Type B pancreatic cell (in vitro differentiated cells): Measurements from ENCODE around the gene CTSH. TPM values are rescaled to one million over a fixed set of nuclear protein-coding genes. Genes with fewer than 3 reads are reported as not detected.

Experiments used
- DNase-seq: peaks from one replicate; pipeline ENCODE4 v3.0.0; 2021; ENCODE audit warnings: mixed read lengths; ENCODE audit not compliant: unreplicated experiment; ENCODE audit errors: extremely low spot score
- H3K27ac Mint-ChIP-seq: 2 replicates; pipeline ENCODE4 v1.8.0; 2021; ENCODE audit warnings: mild to moderate bottlenecking, mixed read lengths
- H3K27me3 Mint-ChIP-seq: 2 replicates; pipeline ENCODE4 v1.8.0; 2021; ENCODE audit warnings: mixed read lengths
- H3K36me3 Mint-ChIP-seq: 2 replicates; pipeline ENCODE4 v1.8.0; 2021; ENCODE audit warnings: mixed read lengths
- H3K4me1 Mint-ChIP-seq: one replicate; pipeline ENCODE4 v1.8.0; 2021; ENCODE audit warnings: mixed read lengths; ENCODE audit not compliant: unreplicated experiment
- H3K4me3 Mint-ChIP-seq: 2 replicates; pipeline ENCODE4 v1.8.0; 2021; ENCODE audit warnings: mild to moderate bottlenecking, mixed read lengths
- H3K9me3 Mint-ChIP-seq: 2 replicates; pipeline ENCODE4 v1.8.0; 2021; ENCODE audit warnings: mixed read lengths
- total RNA-seq: library from RNA; stranded (reverse); gene quantifications from 2 replicates; pipeline ENCODE4 v1.2.1, GENCODE V29; 2021; ENCODE audit warnings: low replicate concordance
- TF ChIP-seq, protein P1 (sequence below): fragments of 200-600 bp; sonication (generic); conservative IDR thresholded peaks from 2 replicates; pipeline ENCODE4 v1.5.0; 2021; ENCODE audit warnings: antibody characterized with exemption, mild to moderate bottlenecking

Gene CTSH
- total RNA-seq, 1 donor from 2014 or later = 55.4 TPM

DNA sequence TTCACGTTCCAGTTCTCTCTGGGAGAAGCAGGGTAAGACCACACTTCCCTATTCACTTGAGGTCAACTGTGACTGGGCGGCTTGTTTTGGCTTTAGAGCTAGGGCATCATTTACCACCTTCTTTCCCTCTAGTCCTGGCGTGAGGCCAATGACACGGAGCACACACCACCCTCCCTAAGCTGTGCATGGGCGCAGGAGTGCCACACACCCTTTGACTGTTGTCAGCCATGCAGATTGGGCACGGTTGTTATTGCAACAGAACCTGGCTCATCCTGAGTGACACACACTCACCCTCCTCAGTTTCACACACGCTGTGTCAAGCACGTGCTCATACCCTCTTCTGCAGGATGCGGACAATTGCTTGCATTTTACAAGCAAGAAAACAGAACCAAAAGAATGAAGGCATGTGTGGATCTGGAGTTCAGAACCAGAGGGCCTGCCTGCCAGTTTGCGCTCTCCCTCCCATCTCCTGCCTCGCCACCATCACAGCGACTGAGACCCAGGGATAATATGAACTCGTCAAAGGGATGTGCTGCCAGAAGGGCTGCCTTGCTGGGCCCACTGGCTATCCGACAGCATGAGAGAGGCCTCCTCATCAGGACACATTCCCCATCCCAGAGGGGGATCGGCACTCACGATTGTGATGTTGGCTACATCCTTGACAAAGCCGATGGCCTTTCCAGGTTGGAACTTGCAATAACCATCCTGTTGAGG lies 17.6 kb downstream of the CTSH start:
- H3K27ac Mint-ChIP-seq = no peak overlapping the region
- no peaks in the 10 kb centered on the region for H3K9me3 Mint-ChIP-seq
- no peaks in the 10 kb centered on the region for H3K4me1 Mint-ChIP-seq
- no peak for DNase-seq
- H3K27me3 Mint-ChIP-seq = no peaks in the 10 kb centered on the region
- H3K4me3 Mint-ChIP-seq = no peak overlapping the region
- peaks cover 6% of the 10 kb centered on the region for H3K36me3 Mint-ChIP-seq
- TF ChIP-seq, protein P1, sequence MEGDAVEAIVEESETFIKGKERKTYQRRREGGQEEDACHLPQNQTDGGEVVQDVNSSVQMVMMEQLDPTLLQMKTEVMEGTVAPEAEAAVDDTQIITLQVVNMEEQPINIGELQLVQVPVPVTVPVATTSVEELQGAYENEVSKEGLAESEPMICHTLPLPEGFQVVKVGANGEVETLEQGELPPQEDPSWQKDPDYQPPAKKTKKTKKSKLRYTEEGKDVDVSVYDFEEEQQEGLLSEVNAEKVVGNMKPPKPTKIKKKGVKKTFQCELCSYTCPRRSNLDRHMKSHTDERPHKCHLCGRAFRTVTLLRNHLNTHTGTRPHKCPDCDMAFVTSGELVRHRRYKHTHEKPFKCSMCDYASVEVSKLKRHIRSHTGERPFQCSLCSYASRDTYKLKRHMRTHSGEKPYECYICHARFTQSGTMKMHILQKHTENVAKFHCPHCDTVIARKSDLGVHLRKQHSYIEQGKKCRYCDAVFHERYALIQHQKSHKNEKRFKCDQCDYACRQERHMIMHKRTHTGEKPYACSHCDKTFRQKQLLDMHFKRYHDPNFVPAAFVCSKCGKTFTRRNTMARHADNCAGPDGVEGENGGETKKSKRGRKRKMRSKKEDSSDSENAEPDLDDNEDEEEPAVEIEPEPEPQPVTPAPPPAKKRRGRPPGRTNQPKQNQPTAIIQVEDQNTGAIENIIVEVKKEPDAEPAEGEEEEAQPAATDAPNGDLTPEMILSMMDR = no peak

- peaks cover 5% of the 10 kb centered on the region for H3K36me3 Mint-ChIP-seq
- DNase-seq = no peak
- no peaks in the 10 kb centered on the region for H3K9me3 Mint-ChIP-seq
- TF ChIP-seq, protein P1 = no peak
- no peaks in the 10 kb centered on the region for H3K4me1 Mint-ChIP-seq
- H3K27me3 Mint-ChIP-seq = no peaks in the 10 kb centered on the region
- no peak overlapping the region for H3K4me3 Mint-ChIP-seq
- no peak overlapping the region for H3K27ac Mint-ChIP-seq
Measured at GRCh38 chr15:78925956-78926743, 18.7 kb downstream of the CTSH start.

DNA sequence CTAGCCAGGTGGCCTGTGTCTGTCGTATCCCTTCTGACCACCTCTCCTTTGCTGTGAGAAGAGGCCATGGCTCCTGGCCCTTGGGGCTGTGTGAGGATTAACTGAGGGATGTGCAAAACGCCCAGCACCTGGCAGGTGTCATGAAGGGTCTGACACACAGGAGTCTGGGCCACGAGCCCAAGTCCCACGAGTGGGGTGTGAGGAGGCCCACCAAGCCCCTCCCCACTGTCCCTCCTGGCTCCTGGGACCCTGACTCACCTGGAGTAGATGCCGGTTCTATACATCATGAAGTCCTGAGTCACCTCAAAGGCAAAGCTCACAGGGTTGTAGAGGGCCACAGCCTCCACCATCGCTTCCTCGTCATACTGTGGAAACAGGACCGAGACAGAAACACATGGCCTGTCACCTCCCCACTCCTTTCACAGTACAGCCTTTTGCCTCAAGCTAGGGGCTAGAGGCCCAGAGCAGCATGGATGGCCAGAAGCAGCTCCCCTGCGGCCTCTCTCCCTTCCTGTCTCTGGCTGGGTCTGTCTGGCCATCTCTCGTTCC lies 19.7 kb downstream of the CTSH start:
- no peaks in the 10 kb centered on the region for H3K27me3 Mint-ChIP-seq

DNA sequence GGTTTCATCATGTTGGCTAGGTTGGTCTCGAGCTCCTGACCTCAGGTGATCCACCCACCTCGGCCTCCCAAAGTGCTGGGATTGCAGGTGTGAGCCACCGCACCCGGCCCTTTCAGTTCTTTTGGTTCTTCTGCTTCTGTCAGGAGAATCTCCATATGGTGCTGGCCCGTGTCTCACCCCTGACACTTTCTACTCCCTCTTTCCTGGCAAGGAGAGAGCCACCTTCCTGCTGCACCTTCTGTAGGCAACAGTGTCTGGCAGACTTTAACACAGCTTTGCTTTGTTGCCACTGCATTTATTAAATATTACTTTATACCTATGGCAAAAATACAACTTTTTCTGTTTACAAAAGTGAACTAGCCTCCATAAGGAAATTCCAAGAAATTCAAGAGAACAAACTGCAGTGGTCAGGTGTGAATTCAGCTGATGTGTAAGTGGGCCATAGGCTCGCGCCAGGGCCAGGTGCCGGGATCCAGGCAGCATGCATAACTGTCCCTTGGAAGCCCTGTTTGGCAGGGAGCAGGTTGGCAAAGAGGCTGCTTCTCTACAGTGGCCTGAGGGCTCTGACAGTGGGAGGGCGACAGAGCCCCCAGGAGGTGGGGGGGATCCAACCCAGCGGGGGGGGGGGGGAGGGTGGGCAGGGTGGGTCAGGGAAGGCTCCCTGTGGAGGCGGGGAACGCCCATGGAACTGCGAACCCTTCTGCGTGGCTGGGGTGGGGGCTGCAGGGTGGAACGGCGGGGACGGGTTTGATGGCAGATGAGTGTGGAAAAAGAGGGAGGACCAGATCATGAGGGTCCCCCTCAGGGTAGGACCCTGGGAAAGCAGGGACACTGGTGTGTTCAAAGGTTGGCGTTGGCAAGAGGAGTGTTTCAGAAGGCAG lies 21.1 kb downstream of the CTSH start:
- Mint-ChIP-seq H3K9me3 (no peaks in the 10 kb centered on the region), H3K36me3 (peaks cover 7% of the 10 kb centered on the region), H3K27me3 (no peaks in the 10 kb centered on the region)

More for the DNA sequence above, 19.7 kb downstream of the CTSH start:
- H3K27ac Mint-ChIP-seq = no peak overlapping the region
- no peaks in the 10 kb centered on the region for H3K4me1 Mint-ChIP-seq
- H3K4me3 Mint-ChIP-seq = no peak overlapping the region
- TF ChIP-seq, protein P1 = no peak
- no peaks in the 10 kb centered on the region for H3K9me3 Mint-ChIP-seq
- H3K36me3 Mint-ChIP-seq = peaks cover 3% of the 10 kb centered on the region
- DNase-seq = no peak

DNA sequence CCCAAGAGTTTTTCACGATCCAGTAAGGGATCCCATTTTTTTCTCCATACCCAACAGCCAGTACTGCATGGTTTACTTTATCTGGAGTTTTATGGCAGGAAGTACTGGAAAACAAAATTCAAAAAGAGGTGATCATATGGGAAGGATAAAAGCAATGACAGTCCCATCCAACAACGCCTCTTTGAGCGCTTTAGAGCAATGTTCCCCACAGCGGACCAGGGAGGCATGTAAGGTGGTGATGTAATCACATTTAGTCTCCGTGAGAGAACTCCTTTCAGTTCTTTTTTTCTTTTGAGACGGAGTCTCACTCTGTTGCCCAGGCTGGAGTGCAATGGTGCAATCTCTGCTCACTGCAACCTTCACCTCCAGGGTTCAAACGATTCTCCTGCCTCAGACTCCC lies 21.8 kb downstream of the CTSH start:
- TF ChIP-seq, protein P1 = no peak
- H3K9me3 Mint-ChIP-seq = no peaks in the 10 kb centered on the region
- no peak for DNase-seq
- H3K27me3 Mint-ChIP-seq = no peaks in the 10 kb centered on the region
- no peak overlapping the region for H3K27ac Mint-ChIP-seq
- no peak overlapping the region for H3K4me3 Mint-ChIP-seq
- no peaks in the 10 kb centered on the region for H3K4me1 Mint-ChIP-seq
- H3K36me3 Mint-ChIP-seq = peaks cover 7% of the 10 kb centered on the region

More for the DNA sequence above, 21.1 kb downstream of the CTSH start:
- no peaks in the 10 kb centered on the region for H3K4me1 Mint-ChIP-seq
- H3K27ac Mint-ChIP-seq = peak overlapping the region; percentile 55
- TF ChIP-seq, protein P1 = no peak
- no peak overlapping the region for H3K4me3 Mint-ChIP-seq
- DNase-seq = no peak
